Cardiac fibroblast (primary cell): ENCODE data around the gene ARMH2.
A peak's percentile ranks its signal among the peaks of the same experiment; 100 is the strongest.

ENCODE experiments used
- DNase-seq, 2 donors: peaks; one replicate each; pipeline versions ENCODE4 v3.0.0 to v3.0.0-alpha.2; 2010; ENCODE audit warnings: low read depth in 2 of 2
- H3K4me3 ChIP-seq, 2 donors: replicated peaks in 1 of 2; 1 replicate in 1 of 2; 2 replicates in 1 of 2; pipeline ENCODE4 v1.5.1; 2011; ENCODE audit warnings: low read depth in 2 of 2, low read length in 2 of 2, mild to moderate bottlenecking in 2 of 2, moderate library complexity in 1 of 2
- CTCF ChIP-seq: IDR thresholded peaks from one replicate; pipeline ENCODE4 v1.5.1; 2011; ENCODE audit warnings: low read depth, mild to moderate bottlenecking, low read length, inconsistent platforms

ARMH2 gene

DNA sequence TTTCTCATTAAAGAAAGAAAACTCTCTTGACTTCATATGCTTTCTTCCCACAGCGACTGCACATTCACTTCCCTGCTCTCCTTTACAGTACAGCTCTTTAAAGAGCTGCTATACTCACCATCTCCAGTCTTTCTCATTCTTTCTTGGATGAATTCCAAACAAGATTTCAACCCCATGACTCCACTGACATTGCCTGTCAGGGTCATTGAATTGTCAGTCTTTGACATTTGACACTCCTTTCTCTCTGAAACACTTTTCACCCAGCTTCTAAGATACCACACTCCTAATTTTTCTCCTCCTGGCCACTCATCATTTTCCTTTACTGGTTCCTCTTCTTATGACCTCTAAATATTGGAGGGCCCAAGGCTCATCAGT, 811 bp upstream of the ARMH2 start:
- no peak for TF ChIP-seq CTCF
- DNase-seq = no peak
- no peak overlapping the region for H3K4me3 ChIP-seq

- H3K4me3 ChIP-seq = no peak overlapping the region
- TF ChIP-seq CTCF = no peak
- peak in 1 of 2 donors; percentile 23 for DNase-seq
Measured at GRCh38 chr6:24797596-24798216, 1.0 kb downstream of the ARMH2 start.

GRCh38 chr6:24796616-24797290, 2.0 kb downstream of the ARMH2 start:
- no peak overlapping the region for H3K4me3 ChIP-seq
- no peak for DNase-seq
- no peak for TF ChIP-seq CTCF

DNA sequence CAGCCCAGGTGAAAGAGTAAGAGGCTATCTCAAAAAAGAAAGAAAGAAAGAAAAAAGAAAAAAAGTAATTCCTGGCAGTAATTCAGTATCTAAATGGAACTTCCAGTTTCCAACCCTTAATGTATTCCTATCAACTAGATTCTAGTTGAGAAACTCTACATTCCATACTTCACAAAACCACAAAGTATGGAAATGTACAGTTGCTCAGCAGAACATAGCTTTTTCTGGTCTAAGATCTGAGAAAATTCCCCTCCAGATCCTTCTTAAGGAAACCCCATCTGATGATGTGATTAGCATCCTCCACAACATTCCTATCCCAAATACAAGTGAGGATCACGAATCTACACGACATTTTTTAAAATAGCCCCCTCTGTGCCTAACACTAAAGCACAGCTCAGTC, 3.6 kb downstream of the ARMH2 start:
- no peak overlapping the region for H3K4me3 ChIP-seq
- DNase-seq = no peak
- TF ChIP-seq CTCF = no peak

GRCh38 chr6:24788031-24788665, 10.6 kb downstream of the ARMH2 start:
- no peak for TF ChIP-seq CTCF
- peak in 1 of 2 donors; percentile 46 for DNase-seq
- H3K4me3 ChIP-seq = no peak overlapping the region

GRCh38 chr6:24780206-24780605, 18.5 kb downstream of the ARMH2 start:
- peak in 1 of 2 donors; percentile 35 for DNase-seq
- H3K4me3 ChIP-seq = no peak overlapping the region
- no peak for TF ChIP-seq CTCF
